B cell (primary cell): Measurements from ENCODE around the gene GPR173. TPM values are rescaled to one million over a fixed set of nuclear protein-coding genes. Genes with fewer than 3 reads are reported as not detected.

ENCODE experiments used
- ATAC-seq: fragments of 200-7000 bp; cut with Tn5 transposase; one replicate; pipeline ENCODE4 v1.10.0; 2021; ENCODE audit warnings: low read depth, mild to moderate bottlenecking, moderate number of reproducible peaks, moderate library complexity
- CTCF ChIA-PET: fragments of 350-600 bp; sonication (Branson Sonifier 250); formaldehyde crosslinking; loops from one replicate; lab custom pipeline; 2021; ENCODE audit warnings: antibody characterized with exemption, inconsistent platforms; lab: Charles Lee
- POLR2A ChIA-PET: fragments of 350-600 bp; sonication (Branson Sonifier 250); formaldehyde crosslinking; loops from one replicate; lab custom pipeline; 2021; ENCODE audit warnings: antibody characterized with exemption; lab: Charles Lee
- DNase-seq: peaks from one replicate; pipeline ENCODE4 v3.0.0; 2013
- H2AFZ ChIP-seq: 2 replicates; pipeline ENCODE4 v1.6.1; 2012; ENCODE audit warnings: mild to moderate bottlenecking, low read depth, low read length; ENCODE audit not compliant: insufficient read depth, poor library complexity, severe bottlenecking
- H3K27ac ChIP-seq, 2 donors: 1 replicate in 1 of 2; 2 replicates in 1 of 2; pipeline ENCODE4 v1.5.1; 2012 to 2013; ENCODE audit warnings: low read length in 2 of 2, mild to moderate bottlenecking in 2 of 2, moderate library complexity in 1 of 2
- H3K27me3 ChIP-seq, 4 experiments: fragments of 200-600 bp in 1 of 4; sonication (generic) in 1 of 4; replicated peaks in 1 of 4; 1 replicate in 2 of 4; 2 replicates in 2 of 4; pipeline versions ENCODE4 v1.6.1 to v1.7.0; 2013 to 2016; ENCODE audit warnings: low read length in 3 of 4, mild to moderate bottlenecking in 2 of 4, mixed read lengths in 1 of 4, moderate library complexity in 1 of 4; ENCODE audit not compliant: insufficient read depth in 4 of 4, control insufficient read depth in 3 of 4; ENCODE audit errors: control extremely low read depth in 1 of 4
- H3K36me3 ChIP-seq, 2 experiments: replicated peaks in 1 of 2; 1 replicate in 1 of 2; 2 replicates in 1 of 2; pipeline versions ENCODE4 v1.6.1 to v1.7.1; 2013; ENCODE audit warnings: low read length in 1 of 2; ENCODE audit not compliant: insufficient read depth in 2 of 2, control insufficient read depth in 1 of 2; ENCODE audit errors: control extremely low read depth in 1 of 2, extremely low read depth in 1 of 2
- H3K4me1 ChIP-seq, 2 donors: fragments of 200-600 bp in 1 of 2; sonication (generic) in 1 of 2; 1 replicate in 1 of 2; 2 replicates in 1 of 2; pipeline versions ENCODE4 v1.5.1 to v1.6.1; 2013 to 2017; ENCODE audit warnings: low read length in 2 of 2; ENCODE audit not compliant: control insufficient read depth in 2 of 2, insufficient read depth in 2 of 2
- H3K4me2 ChIP-seq: replicated peaks from 2 replicates; pipeline ENCODE3; 2012; ENCODE audit warnings: mild to moderate bottlenecking, low read depth, low read length; ENCODE audit not compliant: poor library complexity, severe bottlenecking
- H3K4me3 ChIP-seq, 5 experiments: fragments of 200-600 bp in 1 of 5; sonication (generic) in 1 of 5; 1 replicate in 3 of 5; 2 replicates in 2 of 5; pipeline versions ENCODE4 v1.5.1 to v1.7.0; 2011 to 2016; ENCODE audit warnings: low read length in 4 of 5, mild to moderate bottlenecking in 4 of 5, low read depth in 2 of 5, control low read depth in 1 of 5, moderate library complexity in 1 of 5; ENCODE audit not compliant: insufficient read depth in 1 of 5; ENCODE audit errors: control extremely low read depth in 1 of 5, extremely low read depth in 1 of 5
- H3K79me2 ChIP-seq: fragments of 200-600 bp; sonication (generic); one replicate; pipeline ENCODE4 v1.6.0; 2016; ENCODE audit warnings: low read length; ENCODE audit not compliant: control insufficient read depth, insufficient read depth
- H3K9ac ChIP-seq: fragments of 200-600 bp; sonication (generic); 2 replicates; pipeline ENCODE4 v1.6.1; 2017; ENCODE audit warnings: mild to moderate bottlenecking, low read length, moderate library complexity
- H3K9me3 ChIP-seq, 3 donors: one replicate each; pipeline versions ENCODE4 v1.6.1 to v1.7.1; 2013; ENCODE audit warnings: low read length in 2 of 3; ENCODE audit not compliant: control insufficient read depth in 2 of 3, insufficient read depth in 1 of 3; ENCODE audit errors: control extremely low read depth in 1 of 3
- H4K20me1 ChIP-seq: 2 replicates; pipeline ENCODE4 v1.6.0; 2012; ENCODE audit warnings: mild to moderate bottlenecking, low read length; ENCODE audit not compliant: insufficient read depth, control insufficient read depth, poor library complexity, severe bottlenecking
- H3K27ac Mint-ChIP-seq: one replicate; pipeline ENCODE4 v1.8.0; 2021; ENCODE audit warnings: mixed read lengths
- H3K27me3 Mint-ChIP-seq: one replicate; pipeline ENCODE4 v1.8.0; 2021; ENCODE audit warnings: mixed read lengths
- H3K4me1 Mint-ChIP-seq: one replicate; pipeline ENCODE4 v1.8.0; 2021; ENCODE audit warnings: mixed read lengths
- H3K4me3 Mint-ChIP-seq: one replicate; pipeline ENCODE4 v1.8.0; 2021; ENCODE audit warnings: mixed read lengths
- H3K9me3 Mint-ChIP-seq: one replicate; pipeline ENCODE4 v1.8.0; 2022; ENCODE audit warnings: mixed read lengths; ENCODE audit not compliant: insufficient read depth
- EZH2 ChIP-seq: IDR thresholded peaks from 2 replicates; pipeline ENCODE4 v1.6.1; 2012; ENCODE audit warnings: borderline replicate concordance, low read depth, mild to moderate bottlenecking, moderate library complexity, low read length; ENCODE audit not compliant: insufficient read depth, poor library complexity, severe bottlenecking
- whole genome bisulfite sequencing: methylation state at CpG from one replicate; pipeline ENCODE4 v1.1.5; 2013; ENCODE audit warnings: missing lambda C conversion rate; ENCODE audit not compliant: insufficient coverage; 5-methylcytosine and 5-hydroxymethylcytosine counted together
- intact Hi-C: fragments of 100-400 bp; cut with micrococcal nuclease; formaldehyde crosslinking; loops from one replicate; pipeline ENCODE4 v1.10.0; 2022
- polyA plus RNA-seq: library from polyadenylated mRNA; depleted of rRNA; stranded (reverse); fragments of >200 nt; gene quantifications from 2 replicates; pipeline ENCODE4 v1.2.3, GENCODE V29; 2012
- total RNA-seq, 2 donors: library from RNA; stranded (reverse); fragments of 120-200 nt in 1 of 2; gene quantifications; 1 replicate in 1 of 2; 2 replicates in 1 of 2; pipeline versions ENCODE4 v1.2.3 to v1.2.4, GENCODE V29; 2013 to 2022
- TF ChIP-seq, protein P1 (sequence below): fragments of 200-600 bp; IDR thresholded peaks from one replicate; pipeline ENCODE4 v1.8.0; 2022; ENCODE audit warnings: antibody characterized with exemption, mild to moderate bottlenecking

GPR173 gene
- total and polyA plus RNA-seq, 2 donors (not counting 1 experiment from before 2014, with no cell fraction given): 0.12 TPM; not detected in 1

DNA sequence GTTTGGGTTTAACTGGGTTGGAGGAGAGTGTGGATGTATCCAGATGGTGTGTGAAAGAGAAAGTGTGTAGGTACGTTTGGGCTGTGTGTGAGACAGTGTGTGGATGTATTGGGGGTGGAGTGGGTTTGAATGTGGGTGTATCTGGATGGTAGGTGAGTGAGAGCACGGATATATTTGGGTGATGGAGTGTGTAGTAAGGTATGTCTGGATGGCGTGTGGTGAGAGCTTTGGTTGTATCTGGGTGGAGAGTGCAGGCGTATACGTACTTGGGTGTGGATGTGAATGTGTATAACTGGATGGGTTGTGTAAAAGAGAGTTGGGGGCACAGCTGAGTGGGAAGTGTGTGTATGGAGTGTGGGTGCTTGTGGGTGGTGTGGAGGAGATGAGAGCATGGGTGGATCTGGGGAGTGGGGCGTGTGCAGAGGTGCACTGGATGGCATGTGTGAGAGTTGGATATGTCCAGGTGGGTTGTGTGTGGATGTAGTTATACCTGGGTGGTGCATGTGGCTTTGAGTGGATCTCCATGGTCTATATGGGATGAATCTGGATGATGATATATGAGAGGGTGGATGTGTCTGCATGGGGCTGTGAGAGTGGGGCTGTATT, 6.8 kb downstream of the GPR173 start:
- H3K4me2 ChIP-seq: no peak overlapping the region
- DNase-seq (no peak), ATAC-seq (no peak)
- CTCF ChIA-PET: no interaction called here
- H3K27me3 Mint-ChIP-seq: no peaks in the 10 kb centered on the region
- no peaks in the 10 kb centered on the region for H3K4me1 Mint-ChIP-seq
- no peak overlapping the region for H3K27ac Mint-ChIP-seq
- no peaks in the 10 kb centered on the region for H3K4me1 ChIP-seq
- intact Hi-C loops: no loop called here
- TF ChIP-seq, protein P1, sequence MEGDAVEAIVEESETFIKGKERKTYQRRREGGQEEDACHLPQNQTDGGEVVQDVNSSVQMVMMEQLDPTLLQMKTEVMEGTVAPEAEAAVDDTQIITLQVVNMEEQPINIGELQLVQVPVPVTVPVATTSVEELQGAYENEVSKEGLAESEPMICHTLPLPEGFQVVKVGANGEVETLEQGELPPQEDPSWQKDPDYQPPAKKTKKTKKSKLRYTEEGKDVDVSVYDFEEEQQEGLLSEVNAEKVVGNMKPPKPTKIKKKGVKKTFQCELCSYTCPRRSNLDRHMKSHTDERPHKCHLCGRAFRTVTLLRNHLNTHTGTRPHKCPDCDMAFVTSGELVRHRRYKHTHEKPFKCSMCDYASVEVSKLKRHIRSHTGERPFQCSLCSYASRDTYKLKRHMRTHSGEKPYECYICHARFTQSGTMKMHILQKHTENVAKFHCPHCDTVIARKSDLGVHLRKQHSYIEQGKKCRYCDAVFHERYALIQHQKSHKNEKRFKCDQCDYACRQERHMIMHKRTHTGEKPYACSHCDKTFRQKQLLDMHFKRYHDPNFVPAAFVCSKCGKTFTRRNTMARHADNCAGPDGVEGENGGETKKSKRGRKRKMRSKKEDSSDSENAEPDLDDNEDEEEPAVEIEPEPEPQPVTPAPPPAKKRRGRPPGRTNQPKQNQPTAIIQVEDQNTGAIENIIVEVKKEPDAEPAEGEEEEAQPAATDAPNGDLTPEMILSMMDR: no peak
- TF ChIP-seq EZH2: no peak
- H3K36me3 ChIP-seq: no peaks in the 10 kb centered on the region
- no peak overlapping the region for H3K4me3 Mint-ChIP-seq
- no peaks in the 10 kb centered on the region for H3K9me3 Mint-ChIP-seq
- 83% methylated on average over 6 of the region's 6 CpGs for WGBS
- POLR2A ChIA-PET: no interaction called here
- H3K4me3 ChIP-seq: no peak overlapping the region
- H2AFZ ChIP-seq: no peak overlapping the region
- no peaks in the 10 kb centered on the region for H3K79me2 ChIP-seq
- H3K9me3 ChIP-seq: no peaks in the 10 kb centered on the region
- H4K20me1 ChIP-seq: no peaks in the 10 kb centered on the region
- no peaks in the 10 kb centered on the region for H3K27me3 ChIP-seq
- H3K27ac ChIP-seq: no peak overlapping the region
- H3K9ac ChIP-seq: no peak overlapping the region

- no peak overlapping the region for H3K4me3 ChIP-seq
- no peak overlapping the region for H3K9ac ChIP-seq
- CTCF ChIA-PET: no interaction called here
- no peaks in the 10 kb centered on the region for H3K27me3 ChIP-seq
- 94% methylated on average over 3 of the region's 5 CpGs for WGBS
- TF ChIP-seq, protein P1: no peak
- TF ChIP-seq EZH2: no peak
- POLR2A ChIA-PET: no interaction called here
- no peaks in the 10 kb centered on the region for H3K4me1 ChIP-seq
- Mint-ChIP-seq H3K27ac (no peak overlapping the region), H3K4me3 (no peak overlapping the region), H3K27me3 (no peaks in the 10 kb centered on the region), H3K9me3 (no peaks in the 10 kb centered on the region), H3K4me1 (no peaks in the 10 kb centered on the region)
- ATAC-seq (no peak), DNase-seq (no peak)
- H3K9me3 ChIP-seq: no peaks in the 10 kb centered on the region
- intact Hi-C loops: no loop called here
- no peaks in the 10 kb centered on the region for H3K36me3 ChIP-seq
- no peaks in the 10 kb centered on the region for H4K20me1 ChIP-seq
- H3K27ac ChIP-seq: no peak overlapping the region
- H3K4me2 ChIP-seq: no peak overlapping the region
- no peak overlapping the region for H2AFZ ChIP-seq
- H3K79me2 ChIP-seq: no peaks in the 10 kb centered on the region
Observed at GRCh38 chrX:53056292-53056691, 7.7 kb downstream of the GPR173 start.
